Mucosa of descending colon (tissue), 3 donors: ENCODE data around the gene CHTF8. TPM values are rescaled to one million over a fixed set of nuclear protein-coding genes. Genes with fewer than 3 reads are reported as not detected.

Experiments
- ATAC-seq: fragments of 200-7000 bp; cut with Tn5 transposase; one replicate; pipeline ENCODE4 v1.9.1; 2020; ENCODE audit warnings: mild to moderate bottlenecking, moderate library complexity
- DNase-seq, 3 donors: peaks; one replicate each; pipeline ENCODE4 v3.0.0-alpha.2; 2020
- H3K36me3 ChIP-seq: fragments of 200-600 bp; one replicate; pipeline ENCODE4 v1.8.0; 2021; ENCODE audit warnings: low read depth, mild to moderate bottlenecking
- H3K4me1 ChIP-seq: fragments of 200-600 bp; one replicate; pipeline ENCODE4 v1.8.0; 2021; ENCODE audit warnings: low read depth, mild to moderate bottlenecking
- H3K4me3 ChIP-seq: fragments of 200-600 bp; one replicate; pipeline ENCODE4 v1.8.0; 2021; ENCODE audit warnings: mild to moderate bottlenecking
- H3K9me3 ChIP-seq: fragments of 200-600 bp; one replicate; pipeline ENCODE4 v1.8.0; 2021; ENCODE audit warnings: mild to moderate bottlenecking
- intact Hi-C, 2 donors: fragments of 100-400 bp; cut with DNase I in 1 of 2; cut with micrococcal nuclease in 1 of 2; formaldehyde crosslinking; loops; one replicate each; pipeline versions ENCODE4 v1.11.0 to v1.11.1; 2022; cut with DNase I, micrococcal nuclease
- long read RNA-seq, 2 donors: library from polyadenylated mRNA; unstranded; transcript quantifications; one replicate each; pipeline ENCODE4 v2.0.0, GENCODE V29; 2019 to 2021
- total RNA-seq, 3 donors: library from RNA; stranded (reverse); fragmentation: NEBNext Ultra II Directional in 2 of 3; extraction: Animal tissue kit (Norgen Biotek cat#: 25700) in 2 of 3; gene quantifications; one replicate each; pipeline versions ENCODE4 v1.2.1 to v1.2.4, GENCODE V29; 2021 to 2023
- TF ChIP-seq, protein P1 (sequence below): fragments of 200-600 bp; IDR thresholded peaks from one replicate; pipeline ENCODE4 v1.8.0; 2022; ENCODE audit warnings: antibody characterized with exemption, mild to moderate bottlenecking
- donor health status: DM: no; HTN: no; CAD: no; lungs with moderate emphysema.
- donor health status: DM: no; HTN: no; CAD: no.
- donor health status: DM: no; HTN: yes; CAD: no.

CHTF8 gene, protein sequence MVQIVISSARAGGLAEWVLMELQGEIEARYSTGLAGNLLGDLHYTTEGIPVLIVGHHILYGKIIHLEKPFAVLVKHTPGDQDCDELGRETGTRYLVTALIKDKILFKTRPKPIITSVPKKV
- total RNA-seq: 100 to 1,000 TPM in 1 of 3 donors, 10 to 100 TPM in 2; 88.5 to 107 (median 94.5) TPM
- long read RNA-seq, donor 1, transcript CHTF8-205 (3 exons, 856 nt): minor isoform, 8 of 49 reads
- long read RNA-seq, donor 1, transcript CHTF8-203 (4 exons, 2,903 nt): major isoform, 26 of 49 reads
- long read RNA-seq, donor 1, partial matches to known transcripts: 2 of 49 reads
- long read RNA-seq, donor 1, other reads (novel, unspliced or antisense): 6 of 49 reads
- long read RNA-seq, donor 2, transcript CHTF8-203 (4 exons, 2,903 nt): major isoform, 9 of 18 reads
- long read RNA-seq, donor 2, partial matches to known transcripts: 0 of 18 reads
- long read RNA-seq, donor 2, other reads (novel, unspliced or antisense): 4 of 18 reads

DNA sequence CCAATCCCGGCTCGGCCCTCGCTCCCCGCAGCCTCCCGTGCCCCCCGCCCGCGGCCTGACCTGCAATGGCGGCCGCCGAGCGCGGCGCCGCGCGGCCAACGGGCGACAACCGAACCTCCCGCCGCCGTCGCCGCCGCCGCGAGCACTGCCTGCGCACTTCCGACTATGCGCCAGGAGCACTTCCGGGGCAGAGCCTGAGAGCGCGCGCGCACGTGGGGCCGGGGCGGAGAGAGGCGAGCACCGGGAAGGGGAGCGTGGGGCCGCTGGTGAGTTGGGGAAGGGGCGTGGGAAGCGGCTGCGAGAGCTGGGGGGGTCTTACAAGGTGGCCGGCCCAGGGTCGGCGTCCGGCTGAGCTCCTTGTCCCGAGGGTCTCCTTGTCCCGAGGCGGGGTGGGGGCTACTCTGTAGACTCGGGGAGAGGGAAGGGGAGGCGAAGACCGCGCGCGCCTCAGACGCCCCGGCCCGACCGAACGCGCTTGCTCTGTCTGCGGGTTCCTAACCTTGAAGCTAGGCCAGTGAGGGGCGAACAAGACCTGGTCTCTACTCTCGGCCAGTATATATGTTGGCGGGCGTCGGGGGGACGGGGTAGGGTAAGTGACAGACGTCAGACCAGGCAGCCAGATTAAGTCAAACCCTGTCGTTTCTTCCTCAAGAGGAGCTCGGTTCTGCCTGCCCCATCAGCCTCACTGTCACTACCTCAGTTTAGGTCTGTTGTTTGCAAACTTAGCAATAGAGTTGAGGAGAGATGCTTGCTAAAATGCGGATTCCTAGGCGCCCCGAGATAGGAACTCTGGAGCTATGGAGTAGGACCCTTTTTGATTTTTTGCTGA lies at the start of gene CHTF8, which contains the start of gene UTP4:
TSS of gene CHTF8 (minus strand) at position 165 of the 829 bp plus-strand sequence. CDS start 11,130 bp downstream, outside the sequence.
TSS of gene UTP4 (plus strand) at position 226 of the 829 bp plus-strand sequence. CDS start 811 bp downstream, outside the sequence.
- DNase-seq (peak; percentile 89 to 93 (median 91)), ATAC-seq (peak; percentile 96)
- H3K4me1 ChIP-seq: peaks cover 15% of the 10 kb centered on the region
- H3K36me3 ChIP-seq: no peaks in the 10 kb centered on the region
- intact Hi-C loops: no loop called here
- peak within 1 kb of the TSS; percentile 72 for H3K4me3 ChIP-seq
- TF ChIP-seq, protein P1, sequence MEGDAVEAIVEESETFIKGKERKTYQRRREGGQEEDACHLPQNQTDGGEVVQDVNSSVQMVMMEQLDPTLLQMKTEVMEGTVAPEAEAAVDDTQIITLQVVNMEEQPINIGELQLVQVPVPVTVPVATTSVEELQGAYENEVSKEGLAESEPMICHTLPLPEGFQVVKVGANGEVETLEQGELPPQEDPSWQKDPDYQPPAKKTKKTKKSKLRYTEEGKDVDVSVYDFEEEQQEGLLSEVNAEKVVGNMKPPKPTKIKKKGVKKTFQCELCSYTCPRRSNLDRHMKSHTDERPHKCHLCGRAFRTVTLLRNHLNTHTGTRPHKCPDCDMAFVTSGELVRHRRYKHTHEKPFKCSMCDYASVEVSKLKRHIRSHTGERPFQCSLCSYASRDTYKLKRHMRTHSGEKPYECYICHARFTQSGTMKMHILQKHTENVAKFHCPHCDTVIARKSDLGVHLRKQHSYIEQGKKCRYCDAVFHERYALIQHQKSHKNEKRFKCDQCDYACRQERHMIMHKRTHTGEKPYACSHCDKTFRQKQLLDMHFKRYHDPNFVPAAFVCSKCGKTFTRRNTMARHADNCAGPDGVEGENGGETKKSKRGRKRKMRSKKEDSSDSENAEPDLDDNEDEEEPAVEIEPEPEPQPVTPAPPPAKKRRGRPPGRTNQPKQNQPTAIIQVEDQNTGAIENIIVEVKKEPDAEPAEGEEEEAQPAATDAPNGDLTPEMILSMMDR: no peak
- H3K9me3 ChIP-seq: no peaks in the 10 kb centered on the region

DNA sequence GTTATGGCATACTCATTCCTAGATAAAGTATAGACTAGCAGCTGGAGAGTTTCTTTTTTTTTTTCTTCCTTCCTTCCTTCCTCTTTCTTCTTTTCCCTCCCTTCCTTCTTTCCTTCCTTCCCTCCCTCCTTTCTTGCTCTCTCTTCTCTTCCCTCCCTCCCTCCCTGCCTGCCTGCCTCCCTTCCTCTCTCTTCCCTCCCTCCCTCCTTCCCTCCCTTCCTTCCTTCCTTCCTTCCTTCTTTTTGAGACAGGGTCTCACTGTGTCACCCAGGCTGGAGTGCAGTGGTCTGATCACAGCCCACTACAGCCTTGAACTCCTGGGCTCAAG lies 47.6 kb upstream of the CHTF8 start:
- no peak for DNase-seq
- TF ChIP-seq, protein P1: no peak
- H3K4me1 ChIP-seq: peaks cover 10% of the 10 kb centered on the region
- no peaks in the 10 kb centered on the region for H3K36me3 ChIP-seq
- no peak for ATAC-seq
- H3K4me3 ChIP-seq: no peak overlapping the region
- H3K9me3 ChIP-seq: no peaks in the 10 kb centered on the region
- intact Hi-C loops: no loop called here

DNA sequence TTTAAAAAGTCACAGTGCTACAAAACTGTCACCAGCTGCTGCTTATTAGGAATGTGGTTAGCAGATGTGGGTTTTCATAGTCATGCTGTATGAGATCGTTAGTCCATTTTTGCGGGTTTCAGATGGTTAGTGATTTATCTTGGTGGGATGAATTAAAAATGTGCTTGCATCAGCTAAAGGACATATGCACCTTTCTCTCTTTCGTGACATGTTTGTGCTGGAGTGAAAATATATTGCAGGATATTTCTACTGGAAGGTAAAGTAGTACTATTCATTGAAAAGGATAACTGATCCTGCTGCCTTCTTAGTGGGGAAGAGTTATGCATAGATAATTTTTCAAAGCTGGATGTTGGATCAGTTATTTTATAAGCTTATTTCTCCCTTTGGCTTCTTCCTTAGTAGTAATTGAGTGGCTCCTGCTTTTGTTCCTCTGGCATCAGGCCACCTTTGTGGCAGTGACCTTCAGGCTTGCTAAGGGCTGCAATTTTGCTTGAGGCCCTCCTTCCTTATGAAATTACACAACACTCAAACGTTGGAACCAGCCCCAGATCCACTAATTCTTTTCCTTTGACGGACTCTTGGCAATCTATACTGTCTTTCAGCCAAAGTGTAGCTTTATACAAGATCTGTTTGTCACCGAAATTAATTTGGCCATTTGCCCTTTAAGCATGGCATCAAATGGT lies 47.1 kb upstream of the CHTF8 start:
- intact Hi-C loops: no loop called here
- ATAC-seq (peak; percentile 85), DNase-seq (peak; percentile 71 to 83 (median 72))
- H3K4me3 ChIP-seq: no peak overlapping the region
- no peaks in the 10 kb centered on the region for H3K9me3 ChIP-seq
- peaks cover 10% of the 10 kb centered on the region for H3K4me1 ChIP-seq
- no peaks in the 10 kb centered on the region for H3K36me3 ChIP-seq
- TF ChIP-seq, protein P1: no peak

DNA sequence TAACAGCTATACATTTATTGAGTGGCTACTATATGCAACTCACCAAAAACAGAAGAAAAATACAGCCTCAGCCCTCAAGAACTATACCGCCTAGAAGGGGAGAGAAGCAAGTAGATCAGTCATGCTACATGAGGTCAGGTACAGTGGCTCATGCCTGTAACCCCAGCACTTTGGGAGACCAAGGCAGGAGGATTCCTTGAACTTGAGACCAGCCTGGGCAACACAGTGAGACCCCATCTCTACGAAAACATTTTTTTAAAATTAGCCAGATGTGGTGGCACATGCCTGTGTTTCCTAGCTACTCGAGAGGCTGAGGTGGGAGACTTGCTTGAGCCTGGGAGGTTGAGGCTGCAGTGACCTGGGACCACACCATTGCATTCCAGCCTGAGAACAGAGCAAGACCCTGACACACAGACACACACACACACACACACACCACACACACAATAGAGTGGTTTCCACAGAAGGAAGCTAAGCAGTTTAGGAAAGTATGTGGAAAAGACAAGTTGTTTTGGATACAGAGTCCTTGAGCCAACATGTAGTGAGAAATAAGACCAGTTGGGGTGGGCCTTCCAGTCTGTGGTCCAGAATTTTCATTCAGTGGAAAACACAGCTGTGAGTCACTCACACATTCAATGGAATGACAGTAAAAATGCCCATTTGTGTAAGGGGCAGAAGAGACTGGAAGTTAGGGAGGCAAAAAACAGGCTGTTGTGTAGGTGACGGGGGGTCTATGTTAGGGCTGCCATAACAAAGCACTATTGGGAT lies 43.8 kb upstream of the CHTF8 start:
- TF ChIP-seq, protein P1: no peak
- H3K4me3 ChIP-seq: no peak overlapping the region
- intact Hi-C loops: no loop called here
- H3K36me3 ChIP-seq: no peaks in the 10 kb centered on the region
- ATAC-seq (no peak), DNase-seq (no peak)
- H3K4me1 ChIP-seq: peaks cover 15% of the 10 kb centered on the region
- no peaks in the 10 kb centered on the region for H3K9me3 ChIP-seq
